ELR (cell line): ENCODE data around the gene C19orf53.

Experiments used
- DNase-seq: peaks from one replicate; pipeline ENCODE4 v3.0.0-alpha.2; 2015; ENCODE audit warnings: low read depth

Gene C19orf53

DNA sequence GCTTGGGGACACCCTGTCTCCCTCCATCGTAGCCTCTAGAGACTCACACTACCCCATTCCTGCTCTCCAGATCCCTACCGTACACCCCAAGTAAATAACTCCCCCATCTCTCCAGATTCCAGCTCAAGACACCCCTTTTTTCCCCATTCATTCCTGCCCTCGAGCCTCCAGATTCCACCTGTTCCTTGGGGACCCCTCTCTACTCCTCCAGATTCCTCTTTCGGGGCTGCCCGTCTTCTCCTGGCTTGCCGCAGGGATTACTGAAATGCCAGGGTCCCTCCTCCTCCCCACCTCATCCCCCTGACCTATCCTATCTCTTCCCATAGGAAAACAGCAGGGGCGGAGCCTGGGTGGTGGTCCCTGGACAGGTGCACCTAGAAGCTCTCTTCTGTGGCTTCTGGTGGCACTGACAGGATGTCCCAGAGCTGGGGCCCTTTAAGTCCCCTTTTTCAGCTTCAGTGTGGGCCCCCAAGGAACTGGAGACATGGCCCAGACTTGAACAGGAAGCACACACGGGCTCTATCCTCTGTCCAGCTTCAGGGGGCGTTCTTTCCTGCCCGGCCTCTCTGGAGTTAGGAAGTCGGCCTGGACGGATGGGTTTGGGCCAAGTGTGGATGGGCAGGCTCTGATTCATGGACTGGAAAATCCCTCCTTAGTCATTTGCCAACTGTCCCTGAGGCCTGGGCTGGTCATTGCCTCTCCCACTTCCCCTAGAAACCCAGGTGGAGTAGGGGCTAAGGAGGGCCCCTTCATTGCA is 22.2 kb downstream of the C19orf53 start:
- DNase-seq = peak; percentile 99

- DNase-seq = no peak
Observed at GRCh38 chr19:13797058-13797440, 22.8 kb downstream of the C19orf53 start.

DNA sequence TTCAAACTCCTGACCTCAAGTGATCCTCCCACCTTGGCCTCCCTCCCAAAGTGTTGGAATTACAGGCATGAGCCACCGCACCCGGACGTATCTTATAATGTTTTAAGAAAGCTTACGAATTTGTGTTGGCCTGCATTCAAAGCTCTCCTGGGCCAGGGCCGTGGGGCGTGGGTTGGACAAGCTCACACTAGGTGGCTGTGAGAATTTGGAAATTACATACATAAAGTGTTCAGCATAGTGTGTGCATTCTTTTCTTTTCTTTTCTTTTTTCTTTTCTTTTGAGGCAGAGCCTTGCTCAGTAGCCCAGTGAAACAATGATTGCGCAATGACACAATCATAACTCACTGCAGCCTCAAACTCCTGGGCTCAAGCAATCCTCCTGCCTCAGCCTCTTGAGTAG is 23.6 kb downstream of the C19orf53 start:
- DNase-seq = peak; percentile 70

- DNase-seq = no peak
Observed at GRCh38 chr19:13799669-13800068, 25.4 kb downstream of the C19orf53 start.

- no peak for DNase-seq
Observed at GRCh38 chr19:13803038-13803437, 28.8 kb downstream of the C19orf53 start.

- no peak for DNase-seq
Observed at GRCh38 chr19:13804830-13805683, 30.8 kb downstream of the C19orf53 start.

DNA sequence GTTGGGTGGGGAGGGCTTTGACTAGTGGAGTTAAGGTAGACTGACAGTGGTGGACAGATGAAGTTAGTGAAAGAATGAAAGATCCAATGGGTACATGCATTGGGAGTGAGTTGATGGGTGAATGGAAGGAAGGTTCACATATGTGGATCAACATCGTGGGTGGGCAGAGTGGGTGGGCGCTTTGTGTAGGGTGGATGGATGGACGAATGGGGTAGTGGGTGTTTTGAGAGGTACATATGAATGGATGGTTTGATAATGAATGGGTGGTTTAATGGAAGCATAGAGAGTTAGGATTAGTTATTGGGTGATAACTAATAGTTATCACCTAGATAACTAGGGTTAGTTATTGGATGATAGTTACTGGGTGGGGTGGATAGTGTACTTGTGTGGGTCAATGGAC is 32.5 kb downstream of the C19orf53 start:
- DNase-seq = no peak

GRCh38 chr19:13807421-13808021 is 33.3 kb downstream of the C19orf53 start:
- DNase-seq = no peak

DNA sequence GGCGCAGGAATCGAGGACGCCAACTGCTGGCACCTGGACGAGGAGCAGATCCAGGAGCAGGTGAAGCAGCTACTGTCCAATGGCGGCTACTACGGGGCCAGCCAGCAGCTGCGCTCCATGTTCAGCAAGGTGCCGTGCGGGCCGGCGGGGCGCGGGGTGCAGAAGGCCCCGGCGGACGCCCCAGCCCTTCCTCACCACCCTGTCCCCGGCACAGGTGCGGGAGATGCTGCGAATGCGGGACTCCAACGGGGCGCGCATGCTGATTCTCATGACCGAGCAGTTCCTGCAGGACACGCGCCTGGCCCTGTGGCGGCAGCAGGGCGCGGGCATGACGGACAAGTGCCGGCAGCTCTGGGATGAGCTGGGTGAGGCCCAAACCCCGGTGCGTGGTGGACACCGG is 34.6 kb downstream of the C19orf53 start:
- no peak for DNase-seq

GRCh38 chr19:13812544-13812943 is 38.3 kb downstream of the C19orf53 start:
- DNase-seq = no peak

GRCh38 chr19:13813147-13813546 is 38.9 kb downstream of the C19orf53 start:
- no peak for DNase-seq

GRCh38 chr19:13814550-13814949 is 40.3 kb downstream of the C19orf53 start:
- DNase-seq = no peak

DNA sequence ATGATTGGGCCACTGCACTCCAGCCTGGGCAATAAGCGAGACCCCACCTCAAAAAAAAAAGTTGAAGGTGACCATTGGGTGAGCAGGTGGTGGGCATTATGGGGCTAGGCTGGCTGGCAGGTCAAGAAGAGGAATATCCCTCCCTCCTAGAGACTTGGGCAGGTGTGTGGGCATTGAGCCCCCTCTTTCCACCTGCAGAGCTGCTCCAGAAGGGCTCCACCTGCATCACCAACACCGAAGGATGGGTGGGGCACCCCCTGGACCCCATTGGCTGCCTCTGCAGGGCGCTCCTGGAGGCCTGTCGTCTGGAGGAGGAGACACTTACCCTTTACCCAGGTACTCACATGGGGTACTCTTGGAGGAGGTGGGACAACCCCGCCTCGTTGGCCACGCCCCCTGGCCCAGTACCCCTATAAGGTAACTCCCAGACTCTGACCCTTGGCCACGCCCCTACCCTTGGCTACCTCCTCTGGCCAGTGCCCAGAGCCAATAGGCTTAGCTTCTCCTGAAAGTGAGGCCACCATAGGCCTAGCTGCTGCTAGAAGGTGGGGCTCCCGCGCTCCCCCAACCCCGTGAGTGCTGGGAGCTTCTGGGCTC is 42.9 kb downstream of the C19orf53 start:
- peak; percentile 35 for DNase-seq

- DNase-seq = no peak
Observed at GRCh38 chr19:13817615-13818371, 43.5 kb downstream of the C19orf53 start.

GRCh38 chr19:13819238-13819637 is 45.0 kb downstream of the C19orf53 start:
- DNase-seq = no peak

GRCh38 chr19:13821292-13821691 is 47.0 kb downstream of the C19orf53 start:
- no peak for DNase-seq

- no peak for DNase-seq
Observed at GRCh38 chr19:13823256-13823655, 49.0 kb downstream of the C19orf53 start.

- DNase-seq = no peak
Observed at GRCh38 chr19:13823901-13824300, 49.6 kb downstream of the C19orf53 start.

DNA sequence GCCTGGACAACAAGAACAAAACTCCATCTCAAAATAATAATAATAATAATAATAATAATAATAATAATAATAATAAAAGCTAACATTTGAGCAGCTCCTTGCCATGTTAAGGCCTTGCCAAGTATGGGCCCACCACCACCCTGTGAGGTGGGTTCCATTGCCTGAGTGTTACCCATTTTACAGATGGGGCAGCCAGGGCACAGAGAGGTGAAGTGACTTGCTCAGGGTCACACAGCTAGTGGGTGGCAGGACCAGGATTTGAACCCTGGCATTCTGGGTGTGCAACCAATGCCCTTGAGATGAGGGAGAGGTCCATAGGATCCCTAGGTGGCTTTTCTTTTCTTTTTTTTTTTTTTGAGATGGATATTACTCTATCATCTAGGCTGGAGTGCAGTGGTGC is 50.4 kb downstream of the C19orf53 start:
- no peak for DNase-seq

- DNase-seq = peak; percentile 55
Observed at GRCh38 chr19:13825489-13826441, 51.5 kb downstream of the C19orf53 start.
